HG03460 (cell line): ENCODE measurements around the gene SLC25A18.
"Not testable (repeated sequence)": the region's sequence is repeated elsewhere in the genome, so short reads cannot be mapped to it uniquely, and the experiment has no call there.

Experiments used
- ATAC-seq: cut with Tn5 transposase; IDR thresholded peaks from one replicate; pipeline ENCODE4 v1.9.1; 2021; ENCODE audit not compliant: unreplicated experiment

SLC25A18 gene

GRCh38 chr22:17603668-17604067 is 40.4 kb downstream of the SLC25A18 start:
- no peak for ATAC-seq

GRCh38 chr22:17606496-17606895 is 43.2 kb downstream of the SLC25A18 start:
- no peak for ATAC-seq

DNA sequence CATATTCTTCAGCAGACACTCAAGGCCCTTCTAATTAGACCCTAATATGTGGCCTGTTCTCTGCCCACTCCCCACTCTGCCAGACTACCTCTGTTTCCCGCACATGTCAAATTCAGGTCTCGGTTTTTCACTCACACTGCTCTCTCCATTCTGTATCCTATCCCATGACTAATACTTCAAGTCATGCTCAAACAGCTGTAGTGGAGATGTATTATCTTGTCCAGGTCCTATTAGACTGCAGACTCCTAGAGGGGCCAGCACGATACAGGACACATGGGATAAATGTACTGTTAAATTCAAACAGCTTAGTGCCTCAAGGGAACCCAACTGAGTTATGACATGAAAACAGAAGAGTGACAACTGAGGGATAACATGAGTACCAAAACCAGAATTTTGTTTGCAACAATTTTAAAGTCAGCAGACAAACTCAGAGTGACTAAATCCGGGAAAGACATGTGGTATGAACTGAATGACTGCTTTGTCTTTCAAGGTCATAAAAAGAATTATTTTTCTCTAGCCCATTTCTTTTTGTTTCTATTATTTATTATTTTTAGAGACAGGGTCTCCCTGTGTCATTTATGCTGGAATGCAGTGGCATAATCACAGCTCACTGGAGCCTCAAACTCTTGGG is 44.7 kb downstream of the SLC25A18 start:
- ATAC-seq: no peak

DNA sequence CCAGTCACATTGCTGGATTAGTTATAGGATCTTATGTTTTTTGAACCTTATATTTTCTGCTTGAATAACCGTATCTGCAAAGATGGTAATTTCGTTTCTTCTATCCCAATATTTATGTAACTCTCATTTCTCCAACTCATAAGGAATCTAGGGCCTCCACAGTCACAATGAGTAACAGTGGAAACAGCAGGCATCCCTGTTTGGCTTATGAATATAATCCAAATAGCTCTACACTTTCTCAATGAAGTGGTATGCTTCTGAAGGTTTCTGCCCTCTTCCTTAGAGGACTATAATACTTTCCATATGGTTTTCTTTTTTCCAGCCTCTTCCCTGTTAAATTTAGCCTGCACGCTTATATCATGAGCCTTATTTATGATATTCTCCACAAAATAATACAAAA is 48.8 kb downstream of the SLC25A18 start:
- no peak for ATAC-seq

DNA sequence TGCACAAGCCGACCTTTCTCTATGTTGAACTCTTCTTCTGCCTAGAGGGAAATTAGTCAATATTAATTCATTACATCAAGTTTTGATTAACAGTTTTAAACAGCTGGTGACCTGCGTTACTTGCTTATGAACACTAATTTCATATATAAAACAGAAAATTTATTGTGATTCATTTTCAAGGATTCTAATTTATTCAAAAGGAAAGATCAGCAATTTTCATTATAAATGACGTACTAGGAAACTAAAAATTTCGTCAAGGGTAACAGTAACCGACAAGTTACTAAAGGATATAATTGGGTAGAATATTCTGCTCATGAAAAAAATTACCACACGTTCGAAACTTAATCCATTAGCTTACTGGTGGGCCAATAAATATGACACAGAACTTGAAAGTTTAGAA is 50.0 kb downstream of the SLC25A18 start:
- no peak for ATAC-seq

DNA sequence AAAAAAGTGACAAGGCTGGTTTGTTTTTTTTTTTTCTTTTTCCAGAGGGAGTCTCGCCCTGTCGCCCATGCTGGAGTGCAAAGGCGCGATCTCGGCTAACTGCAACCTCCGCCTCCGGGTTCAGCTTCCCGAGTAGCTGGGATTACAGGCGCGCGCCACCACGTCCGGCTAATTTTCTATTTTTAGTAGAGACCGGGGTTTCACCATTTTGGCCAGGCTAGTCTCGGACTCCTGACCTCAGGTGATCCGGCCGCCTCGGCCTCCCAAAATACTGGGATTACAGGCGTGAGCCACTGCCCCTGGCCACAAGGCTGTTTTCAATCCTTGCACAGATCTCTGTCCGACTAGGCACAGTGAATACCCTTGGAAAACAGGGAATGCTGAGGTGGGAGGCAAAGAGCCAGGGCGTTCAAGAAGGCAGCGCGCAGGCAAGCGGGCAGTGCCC is 64.7 kb downstream of the SLC25A18 start:
- no peak for ATAC-seq

DNA sequence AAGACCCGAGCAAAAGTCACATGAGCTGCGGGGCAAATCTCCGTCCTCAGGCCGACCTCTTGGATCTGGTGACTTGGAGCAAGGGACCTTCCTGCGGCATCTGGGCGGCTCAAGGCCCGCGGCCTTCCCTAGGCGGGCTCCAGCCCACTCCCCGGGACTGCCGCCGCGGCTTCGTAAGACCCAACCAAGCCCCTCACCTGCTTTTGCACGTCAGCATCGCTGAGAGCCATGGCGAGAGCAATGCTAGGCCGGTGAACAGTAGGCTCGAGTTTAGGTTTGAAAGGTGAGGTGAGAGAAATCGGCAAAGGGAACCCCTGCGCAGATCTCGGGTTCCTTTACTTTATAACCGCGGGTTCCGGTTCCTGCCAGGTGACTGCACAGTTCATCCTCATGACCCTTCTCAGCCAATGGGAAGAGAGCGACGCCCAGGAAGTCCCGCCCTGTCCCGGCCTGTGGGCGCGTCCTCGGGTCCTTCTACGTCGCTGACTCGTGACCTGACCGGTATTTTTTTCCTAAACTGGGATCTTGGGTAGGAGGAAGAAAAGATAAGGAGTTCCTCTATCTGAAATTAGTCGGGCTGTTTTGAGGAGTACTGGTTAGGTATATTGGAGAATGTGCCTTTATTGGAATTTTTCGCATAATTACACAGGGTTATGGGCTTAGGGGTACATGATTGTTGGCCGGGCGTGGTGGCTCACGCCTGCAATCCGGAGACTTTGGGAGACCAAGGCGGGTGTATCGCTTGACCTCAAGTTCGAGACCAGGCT is 65.3 kb downstream of the SLC25A18 start, which contains the start of gene ATP6V1E1:
TSS of gene ATP6V1E1 (minus strand) at position 344 of the 767 bp plus-strand sequence. CDS start at position 230, 114 bp downstream.
- ATAC-seq: peak; percentile 99

GRCh38 chr22:17629173-17629489 is 65.8 kb downstream of the SLC25A18 start:
- no peak for ATAC-seq

GRCh38 chr22:17629641-17630040 is 66.3 kb downstream of the SLC25A18 start:
- no peak for ATAC-seq

DNA sequence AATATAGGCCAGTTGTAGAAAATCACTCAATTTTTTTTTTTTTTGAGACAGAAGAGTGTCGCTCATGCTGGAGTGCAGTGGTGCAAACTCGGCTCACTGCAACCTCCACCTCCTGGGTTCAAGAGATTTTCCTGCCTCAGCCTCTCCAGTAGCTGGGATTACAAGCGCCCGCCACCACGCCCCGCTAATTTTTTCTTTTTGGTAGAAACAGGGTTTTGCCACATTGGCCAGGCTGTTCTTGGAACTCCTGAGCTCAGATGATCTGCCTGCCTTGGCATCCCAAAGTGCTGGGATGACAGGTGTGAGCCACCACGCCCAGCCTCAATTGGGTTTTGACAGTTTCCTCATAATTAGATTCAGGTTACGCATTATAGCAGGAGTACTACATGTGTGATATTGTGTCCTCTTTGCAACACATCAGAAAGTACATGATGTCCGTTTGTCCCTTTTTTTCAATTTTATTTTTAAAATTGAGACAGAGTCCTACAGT is 67.8 kb downstream of the SLC25A18 start:
- ATAC-seq: no peak

DNA sequence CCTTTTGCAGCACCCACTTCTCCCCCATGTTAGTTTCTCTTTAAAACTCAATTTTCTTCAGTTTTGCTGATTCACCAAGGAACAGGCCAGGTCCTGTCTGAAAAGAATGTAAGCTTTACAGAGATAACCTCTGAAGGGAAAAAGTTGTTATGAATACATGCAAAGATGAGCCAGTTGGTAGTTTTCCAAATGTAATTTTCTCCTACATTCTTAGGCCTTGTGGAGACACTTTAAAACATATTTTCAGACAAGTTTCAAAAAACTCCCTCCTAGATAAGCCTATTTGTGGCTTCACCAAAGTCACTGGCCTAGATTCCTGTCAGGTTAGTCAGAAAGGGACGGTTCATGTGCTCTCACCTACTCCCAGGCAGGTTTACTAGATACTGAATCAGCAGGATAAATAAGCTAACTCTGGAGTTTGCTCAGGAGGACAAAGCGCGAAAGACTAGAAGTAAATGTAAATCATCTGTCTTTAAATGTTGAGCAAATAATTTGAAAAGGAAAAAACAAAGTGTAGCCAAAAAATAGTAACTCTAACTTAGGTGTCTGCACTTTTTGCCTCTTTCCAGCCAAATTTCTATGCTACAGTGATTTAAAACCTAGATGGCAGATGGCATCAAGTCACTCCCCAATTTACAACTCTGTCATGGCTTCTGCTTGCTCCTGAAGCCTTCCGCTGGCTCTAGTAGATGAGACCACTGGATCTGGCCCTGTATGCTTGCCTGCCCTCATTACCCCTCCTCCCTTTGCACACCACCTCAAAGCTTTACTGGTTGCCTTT is 70.1 kb downstream of the SLC25A18 start:
- no peak for ATAC-seq

DNA sequence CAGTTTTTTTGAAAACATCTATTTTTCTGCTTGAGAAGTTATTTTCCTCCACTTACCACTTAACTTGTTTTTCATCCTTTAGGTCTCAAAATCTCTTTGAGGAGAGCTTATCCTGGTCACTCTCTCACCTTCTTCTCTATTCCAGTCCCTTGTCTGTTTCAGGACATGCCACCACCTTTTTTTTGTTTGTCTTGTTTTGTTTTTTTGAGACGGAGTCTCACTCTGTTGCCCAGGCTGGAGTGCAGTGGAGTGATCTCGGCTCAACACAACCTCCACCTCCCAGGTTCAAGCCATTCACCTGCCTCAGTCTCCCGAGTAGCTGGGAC is 70.7 kb downstream of the SLC25A18 start:
- ATAC-seq: no peak

GRCh38 chr22:17634696-17635095 is 71.4 kb downstream of the SLC25A18 start:
- ATAC-seq: no peak

- ATAC-seq: not testable (repeated sequence)
These were observed 73.6 kb downstream of the SLC25A18 start for GRCh38 chr22:17636850-17637249.

DNA sequence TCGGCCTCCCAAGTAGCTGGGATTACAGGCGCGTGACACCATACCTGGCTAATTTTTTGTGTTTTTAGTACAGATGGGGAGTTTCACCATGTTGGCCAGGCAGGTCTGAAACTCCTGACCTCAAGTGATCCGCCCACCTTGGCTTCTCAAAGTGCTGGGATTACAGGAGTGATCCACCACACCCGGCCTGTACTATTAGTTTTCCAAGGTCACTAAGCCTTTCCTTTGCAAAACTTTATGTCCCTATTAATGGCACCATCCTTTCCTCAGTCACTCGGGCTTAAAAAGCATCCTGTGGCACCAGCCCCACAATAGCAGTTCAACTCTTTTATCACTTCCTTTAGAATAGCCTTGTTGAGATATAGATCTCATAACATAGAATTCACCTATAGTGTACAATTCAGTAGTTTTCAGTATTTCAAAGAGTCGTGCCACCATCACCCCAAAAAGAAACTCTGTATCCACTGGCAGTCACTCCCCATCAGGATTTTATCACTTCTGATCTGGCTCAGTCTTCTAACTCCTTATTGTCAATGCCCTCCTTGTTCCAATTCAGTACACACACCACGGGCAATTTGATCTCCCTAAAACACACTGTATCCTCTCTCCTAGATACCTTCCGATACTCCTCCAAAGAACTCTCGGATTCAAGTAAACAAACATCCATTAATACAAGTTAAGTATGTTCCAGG is 74.3 kb downstream of the SLC25A18 start:
- no peak for ATAC-seq

DNA sequence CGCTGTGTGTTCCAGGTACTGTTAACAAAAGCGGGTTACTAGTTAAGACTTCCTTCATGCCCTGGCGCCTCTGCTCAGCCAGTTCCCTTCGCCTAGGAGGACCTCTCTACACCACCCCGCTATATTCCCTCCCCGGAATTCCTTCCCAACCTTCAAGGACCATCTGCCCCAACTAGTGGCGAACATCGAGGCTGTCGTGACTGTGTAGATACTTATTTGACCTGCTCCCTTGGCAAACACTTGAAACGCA is 74.8 kb downstream of the SLC25A18 start:
- ATAC-seq: peak; percentile 30

DNA sequence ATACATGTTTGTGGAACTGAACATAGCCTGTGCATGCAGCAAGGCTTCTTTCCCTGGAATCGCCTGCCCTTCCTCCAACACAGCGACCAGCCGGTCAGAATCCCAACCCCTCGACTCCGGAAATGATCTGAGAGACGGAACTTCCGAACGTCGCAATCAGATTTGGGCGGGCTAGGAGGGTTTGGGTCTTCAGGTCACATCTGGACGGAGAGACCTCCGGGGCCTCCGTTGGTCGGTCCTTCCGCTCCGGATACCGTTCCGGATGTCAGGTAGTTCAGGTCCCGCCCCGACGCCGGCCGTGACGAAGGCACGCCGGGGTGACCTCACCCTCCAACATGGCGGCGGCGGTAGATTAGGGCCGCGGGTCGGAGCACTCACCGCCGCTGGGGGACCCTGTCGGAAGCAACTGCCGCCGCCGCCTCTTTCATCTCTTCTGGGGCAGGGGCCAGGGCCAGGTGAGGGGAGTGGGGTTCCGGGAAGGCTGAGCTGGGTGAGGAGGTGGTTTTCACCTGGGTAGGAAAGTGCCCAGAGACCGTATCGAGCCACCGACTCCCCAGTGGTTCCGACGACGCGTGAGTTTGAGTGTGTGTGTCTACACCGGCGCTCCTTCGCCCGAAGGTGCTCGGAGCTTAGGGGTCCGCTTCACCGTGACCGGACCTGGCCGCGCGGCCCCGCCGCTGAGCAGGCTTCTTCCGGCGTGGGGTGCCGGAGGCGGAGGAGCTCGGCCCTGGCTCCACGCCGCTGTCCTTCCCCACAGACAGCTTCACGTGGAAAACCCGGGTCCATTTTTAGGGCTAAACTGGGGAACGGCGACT is 75.3 kb downstream of the SLC25A18 start, which contains the start of gene BCL2L13:
TSS of gene BCL2L13 (plus strand) at position 326 of the 815 bp plus-strand sequence. CDS start 16,955 bp downstream, outside the sequence.
- peak; percentile 90 for ATAC-seq

DNA sequence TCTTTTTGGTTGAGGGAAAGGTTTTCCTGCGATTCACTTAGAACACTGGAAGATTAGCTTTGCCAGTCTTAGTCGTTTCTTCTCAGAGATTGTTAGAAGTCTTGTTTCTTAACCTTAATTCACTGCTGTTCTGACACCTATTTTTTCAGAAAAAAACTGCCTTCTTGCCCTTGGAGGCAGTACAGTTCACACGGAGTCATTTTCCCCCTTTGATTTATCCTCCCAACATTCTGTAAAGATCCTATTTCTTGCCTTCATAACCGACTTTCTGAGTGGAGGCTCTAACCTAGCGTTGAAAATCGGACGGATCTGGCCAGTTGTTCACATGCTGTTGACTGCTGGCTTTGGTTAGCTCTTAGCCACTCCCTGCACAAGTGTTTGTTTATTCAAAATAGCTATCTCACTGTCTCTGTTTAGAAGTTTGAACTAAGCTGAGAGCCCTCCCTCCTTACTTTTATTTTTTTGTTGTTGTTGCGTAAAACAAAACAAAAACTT is 76.0 kb downstream of the SLC25A18 start:
- no peak for ATAC-seq
